WERI-Rb-1 (cell line): ENCODE results near the gene ATG16L1.

Experiments used
- DNase-seq: peaks from one replicate; pipeline ENCODE4 v3.0.0-alpha.2; 2020
- H3K27ac ChIP-seq: fragments of 250-450 bp; sonication (Bioruptor Pico); 2 replicates; pipeline ENCODE4 v1.5.1; 2020; ENCODE audit warnings: mild to moderate bottlenecking, moderate library complexity
- H3K27me3 ChIP-seq: fragments of 250-450 bp; sonication (Bioruptor Pico); 2 replicates; pipeline ENCODE4 v1.5.1; 2021; ENCODE audit warnings: mild to moderate bottlenecking, low read depth, moderate library complexity; ENCODE audit not compliant: insufficient read depth, severe bottlenecking
- H3K36me3 ChIP-seq: fragments of 250-450 bp; sonication (Bioruptor Pico); 2 replicates; pipeline ENCODE4 v1.5.1; 2020; ENCODE audit warnings: mild to moderate bottlenecking, moderate library complexity
- H3K4me3 ChIP-seq: 2 replicates; pipeline ENCODE4 v1.5.1; 2011; ENCODE audit warnings: low read depth, mild to moderate bottlenecking, control low read depth, low read length
- H3K9me3 ChIP-seq: fragments of 250-450 bp; sonication (Bioruptor Pico); 2 replicates; pipeline ENCODE4 v1.5.1; 2021; ENCODE audit warnings: mild to moderate bottlenecking, moderate library complexity; ENCODE audit not compliant: severe bottlenecking
- TF ChIP-seq, protein P1 (sequence below): IDR thresholded peaks from 2 replicates; pipeline ENCODE4 v1.5.1; 2011; ENCODE audit warnings: low read depth, mild to moderate bottlenecking, control low read depth, inconsistent platforms, low read length

The ATG16L1 gene

GRCh38 chr2:233320470-233320869 is 69.0 kb downstream of the ATG16L1 start:
- Histone ChIP-seq H3K27me3 (no peaks in the 10 kb centered on the region), H3K4me3 (no peak overlapping the region), H3K36me3 (no peaks in the 10 kb centered on the region), H3K9me3 (no peaks in the 10 kb centered on the region), H3K27ac (no peak overlapping the region)
- DNase-seq = no peak
- TF ChIP-seq, protein P1, sequence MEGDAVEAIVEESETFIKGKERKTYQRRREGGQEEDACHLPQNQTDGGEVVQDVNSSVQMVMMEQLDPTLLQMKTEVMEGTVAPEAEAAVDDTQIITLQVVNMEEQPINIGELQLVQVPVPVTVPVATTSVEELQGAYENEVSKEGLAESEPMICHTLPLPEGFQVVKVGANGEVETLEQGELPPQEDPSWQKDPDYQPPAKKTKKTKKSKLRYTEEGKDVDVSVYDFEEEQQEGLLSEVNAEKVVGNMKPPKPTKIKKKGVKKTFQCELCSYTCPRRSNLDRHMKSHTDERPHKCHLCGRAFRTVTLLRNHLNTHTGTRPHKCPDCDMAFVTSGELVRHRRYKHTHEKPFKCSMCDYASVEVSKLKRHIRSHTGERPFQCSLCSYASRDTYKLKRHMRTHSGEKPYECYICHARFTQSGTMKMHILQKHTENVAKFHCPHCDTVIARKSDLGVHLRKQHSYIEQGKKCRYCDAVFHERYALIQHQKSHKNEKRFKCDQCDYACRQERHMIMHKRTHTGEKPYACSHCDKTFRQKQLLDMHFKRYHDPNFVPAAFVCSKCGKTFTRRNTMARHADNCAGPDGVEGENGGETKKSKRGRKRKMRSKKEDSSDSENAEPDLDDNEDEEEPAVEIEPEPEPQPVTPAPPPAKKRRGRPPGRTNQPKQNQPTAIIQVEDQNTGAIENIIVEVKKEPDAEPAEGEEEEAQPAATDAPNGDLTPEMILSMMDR = no peak

GRCh38 chr2:233321166-233321565 is 69.7 kb downstream of the ATG16L1 start:
- H3K27me3 ChIP-seq = no peaks in the 10 kb centered on the region
- TF ChIP-seq, protein P1 = no peak
- H3K27ac ChIP-seq = no peak overlapping the region

DNA sequence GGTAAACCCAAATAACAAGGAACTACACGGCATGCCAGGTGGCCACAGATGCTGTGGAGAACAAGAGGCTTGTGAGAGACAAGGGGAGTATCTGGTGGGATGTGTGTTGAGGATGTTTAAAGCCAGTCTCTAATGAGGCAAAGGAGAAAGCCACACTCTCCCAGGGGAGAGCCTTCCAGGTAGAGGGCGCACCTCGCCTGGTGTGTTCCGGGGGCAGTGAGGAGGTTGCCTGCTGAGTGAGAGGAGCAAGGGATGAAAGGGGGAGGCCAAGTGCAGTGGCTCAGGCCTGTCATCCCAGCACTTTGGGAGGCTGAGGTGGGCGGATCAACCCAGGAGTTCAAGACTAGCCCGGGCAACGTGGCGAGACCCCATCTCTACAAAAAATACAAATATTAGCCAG is 72.4 kb downstream of the ATG16L1 start:
- Histone ChIP-seq H3K36me3 (no peaks in the 10 kb centered on the region), H3K27ac (no peak overlapping the region), H3K4me3 (no peak overlapping the region), H3K27me3 (no peaks in the 10 kb centered on the region), H3K9me3 (no peaks in the 10 kb centered on the region)
- TF ChIP-seq, protein P1 = peak; percentile 15; the same call in 1 of the 2 replicates
- DNase-seq = no peak

More at GRCh38 chr2:233321166-233321565, 69.7 kb downstream of the ATG16L1 start:
- DNase-seq = no peak
- Histone ChIP-seq H3K36me3 (no peaks in the 10 kb centered on the region), H3K4me3 (no peak overlapping the region), H3K9me3 (no peaks in the 10 kb centered on the region)

DNA sequence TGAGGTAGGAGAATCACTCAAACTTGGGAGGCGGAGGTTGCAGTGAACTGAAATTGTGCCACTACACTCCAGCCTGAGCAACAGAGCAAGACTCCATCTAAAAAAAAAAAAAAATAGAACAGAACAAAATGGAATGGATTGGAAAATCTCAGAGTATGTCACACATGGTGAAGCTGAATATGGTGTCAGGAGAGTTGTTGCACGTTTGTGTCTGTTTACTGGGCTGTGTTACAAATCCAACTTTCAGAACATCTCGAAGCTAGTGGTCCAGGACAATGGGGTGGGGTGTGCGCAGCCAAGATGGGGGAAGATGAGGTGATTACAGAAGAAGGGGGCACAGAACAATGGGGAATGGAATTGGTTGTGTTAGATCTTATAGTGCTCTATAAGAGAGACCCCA is 73.8 kb downstream of the ATG16L1 start:
- TF ChIP-seq, protein P1 = no peak
- no peak for DNase-seq

DNA sequence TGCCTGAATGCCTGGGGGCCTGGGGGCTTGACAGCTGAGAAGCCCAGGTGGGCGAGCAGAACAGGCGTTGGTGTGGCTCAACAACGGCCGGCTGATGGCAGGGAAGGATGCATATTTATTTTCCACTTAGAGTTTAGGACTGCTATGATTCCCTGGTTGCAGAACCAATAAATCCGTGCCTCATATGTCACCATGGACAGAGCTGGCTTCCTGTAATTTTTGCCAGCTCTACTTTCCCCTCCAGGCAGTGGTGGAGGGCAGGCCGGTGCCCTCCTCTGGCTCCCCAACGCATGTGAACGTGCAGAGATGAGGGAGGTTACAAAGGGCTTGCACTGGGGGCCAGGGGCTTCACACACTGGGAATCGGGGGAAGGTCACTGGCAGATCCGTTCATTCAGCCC is 74.3 kb downstream of the ATG16L1 start:
- Histone ChIP-seq H3K36me3 (no peaks in the 10 kb centered on the region), H3K27me3 (no peaks in the 10 kb centered on the region), H3K9me3 (no peaks in the 10 kb centered on the region), H3K4me3 (no peak overlapping the region), H3K27ac (no peak overlapping the region)
- TF ChIP-seq, protein P1 = no peak
- no peak for DNase-seq

More for the DNA sequence above, 73.8 kb downstream of the ATG16L1 start:
- Histone ChIP-seq H3K36me3 (no peaks in the 10 kb centered on the region), H3K27ac (no peak overlapping the region), H3K27me3 (no peaks in the 10 kb centered on the region), H3K9me3 (no peaks in the 10 kb centered on the region), H3K4me3 (no peak overlapping the region)

DNA sequence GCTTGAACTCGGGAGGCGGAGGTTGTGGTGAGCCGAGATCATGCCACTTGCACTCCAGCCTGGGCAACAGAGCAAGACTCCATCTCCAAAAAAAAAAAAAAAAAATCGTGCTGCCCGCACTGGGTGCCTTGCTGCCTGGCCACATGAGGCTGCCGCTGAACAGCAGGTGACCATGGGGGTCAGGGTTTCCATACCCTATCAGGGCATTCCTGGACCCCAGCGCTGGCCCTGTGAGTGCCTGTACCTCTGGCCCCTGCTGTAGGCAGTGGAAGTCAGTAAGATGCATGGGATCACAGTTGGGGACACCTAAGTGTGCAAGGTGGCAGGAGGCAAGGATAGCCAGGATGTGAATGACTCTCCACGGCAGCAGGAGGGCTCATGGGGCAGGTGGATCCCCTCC is 75.0 kb downstream of the ATG16L1 start:
- no peak overlapping the region for H3K27ac ChIP-seq
- DNase-seq = no peak
- no peaks in the 10 kb centered on the region for H3K36me3 ChIP-seq
- no peak overlapping the region for H3K4me3 ChIP-seq
- TF ChIP-seq, protein P1 = no peak
- H3K9me3 ChIP-seq = no peaks in the 10 kb centered on the region
- no peaks in the 10 kb centered on the region for H3K27me3 ChIP-seq
